HK-2 (cell line): ENCODE measurements around the gene ANKRD63.

ENCODE experiments used
- DNase-seq: peaks from one replicate; pipeline ENCODE4 v3.0.0-alpha.2; 2018; ENCODE audit not compliant: unreplicated experiment

Gene ANKRD63

DNA sequence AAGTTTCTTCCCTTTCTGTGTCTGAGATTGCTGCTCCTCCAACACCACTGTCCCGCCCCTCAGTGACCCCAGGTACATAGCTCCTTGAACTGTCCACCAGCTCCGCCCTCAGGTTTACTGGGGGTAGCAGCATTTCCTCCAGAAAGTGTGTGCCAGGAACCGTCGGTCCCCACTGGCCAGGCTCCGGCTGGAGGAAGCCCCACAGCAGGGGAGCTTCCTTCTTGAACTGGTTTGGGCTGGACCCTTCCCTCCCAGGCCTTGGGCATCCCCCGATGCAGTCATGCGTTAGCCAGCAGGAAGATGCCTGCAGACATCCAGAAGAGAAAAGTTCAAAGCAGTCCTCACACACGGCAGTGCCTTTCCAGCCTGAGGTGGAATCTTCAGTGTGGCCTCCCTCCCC lies 24.3 kb downstream of the ANKRD63 start:
- no peak for DNase-seq

DNA sequence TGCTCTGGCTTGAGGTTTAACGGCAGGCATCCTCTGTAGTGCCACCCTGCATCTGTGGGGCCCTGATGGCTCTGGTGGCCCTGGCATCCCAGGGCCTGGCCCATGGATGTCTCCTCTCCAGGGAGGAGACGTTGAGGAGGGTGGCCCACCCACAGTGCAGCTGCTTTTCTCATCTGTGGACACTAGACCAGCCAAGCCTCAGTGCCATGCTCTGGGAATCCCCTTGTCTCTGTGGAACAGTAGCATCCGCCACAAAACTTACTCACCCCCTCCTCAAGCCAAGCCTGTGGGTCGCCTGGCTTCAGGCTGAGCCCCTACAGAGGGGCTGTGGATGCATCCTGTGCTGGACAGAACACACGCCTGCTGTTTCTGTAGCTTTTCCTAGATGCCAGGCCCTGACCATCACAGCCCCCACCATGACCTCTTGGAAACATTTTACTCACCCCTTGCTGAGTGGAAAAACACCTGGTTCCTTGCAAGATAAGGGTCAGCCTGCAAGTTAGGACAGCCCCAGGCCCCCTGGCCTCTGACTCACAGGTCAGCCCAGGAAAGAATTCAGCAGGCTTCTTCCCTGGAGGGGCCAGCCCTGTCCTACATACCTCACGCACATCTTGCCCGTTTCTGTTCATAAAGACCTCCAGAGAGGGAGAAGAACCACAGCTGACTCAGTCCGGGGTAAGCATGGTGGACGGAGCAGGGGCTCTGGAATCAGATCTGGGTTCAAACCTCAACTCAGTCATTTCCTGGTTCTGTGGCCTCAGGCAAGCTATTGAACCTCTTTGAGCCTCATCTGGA lies 25.0 kb downstream of the ANKRD63 start:
- no peak for DNase-seq

GRCh38 chr15:40256638-40257235 lies 26.1 kb downstream of the ANKRD63 start:
- no peak for DNase-seq

DNA sequence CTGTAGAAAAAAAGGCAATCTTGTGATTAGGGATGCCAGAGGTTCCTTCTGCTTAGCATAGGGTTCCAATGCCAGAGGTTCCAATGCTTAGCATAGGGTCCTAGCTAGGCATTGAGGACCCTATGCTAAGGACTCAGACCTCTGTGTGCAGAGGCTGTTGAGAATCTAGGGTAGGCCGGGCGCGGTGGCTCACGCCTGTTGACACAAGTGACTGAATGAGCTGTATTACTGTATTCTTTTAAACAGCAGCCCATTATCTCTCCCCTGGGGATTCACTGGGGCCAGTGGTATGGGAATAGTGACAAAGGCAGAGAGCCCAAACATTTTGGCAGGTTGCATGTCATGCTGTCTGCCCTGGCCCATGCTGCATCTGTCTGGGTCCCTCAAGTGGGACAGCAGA lies 27.8 kb downstream of the ANKRD63 start:
- DNase-seq: no peak

DNA sequence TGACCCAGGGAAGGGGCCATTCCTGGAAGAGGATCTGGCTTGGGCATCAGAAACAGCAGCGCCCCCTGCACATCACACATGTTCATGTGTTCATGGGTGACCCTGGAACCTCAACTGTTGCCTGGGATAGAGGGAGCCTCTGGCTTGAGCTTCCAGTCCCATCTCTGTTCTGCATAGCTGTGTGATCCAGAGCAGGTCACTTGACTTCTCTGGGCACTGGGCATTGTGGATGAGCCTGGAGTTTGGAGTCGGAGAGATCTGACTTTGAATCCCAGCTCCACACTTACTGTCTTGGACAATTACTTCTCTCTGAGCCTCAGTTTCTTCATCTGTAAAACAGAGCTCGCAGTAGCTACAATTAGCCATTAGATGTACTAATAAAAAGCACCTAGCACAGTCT lies 28.4 kb downstream of the ANKRD63 start:
- DNase-seq: no peak

GRCh38 chr15:40253167-40253790 lies 29.6 kb downstream of the ANKRD63 start:
- DNase-seq: no peak

- no peak for DNase-seq
Measured at GRCh38 chr15:40252438-40253166, 30.3 kb downstream of the ANKRD63 start.

DNA sequence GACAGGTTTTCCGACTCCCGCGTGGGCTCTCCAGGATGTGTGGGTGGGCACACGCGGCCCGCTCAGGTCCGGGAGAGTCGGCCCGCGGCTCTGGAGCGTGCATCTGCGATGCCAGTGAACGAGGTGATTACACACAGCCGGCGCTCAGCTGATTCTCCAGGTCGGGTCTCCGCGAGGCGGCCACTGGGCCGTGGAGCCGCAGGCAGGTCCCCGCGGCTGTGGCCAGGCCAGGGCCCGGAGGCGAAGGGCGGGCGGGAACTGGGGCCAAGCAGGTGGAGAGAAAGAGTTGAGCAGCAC lies 30.8 kb downstream of the ANKRD63 start:
- no peak for DNase-seq

GRCh38 chr15:40251486-40252140 lies 31.3 kb downstream of the ANKRD63 start:
- DNase-seq: no peak

GRCh38 chr15:40250771-40251483 lies 31.9 kb downstream of the ANKRD63 start:
- no peak for DNase-seq

DNA sequence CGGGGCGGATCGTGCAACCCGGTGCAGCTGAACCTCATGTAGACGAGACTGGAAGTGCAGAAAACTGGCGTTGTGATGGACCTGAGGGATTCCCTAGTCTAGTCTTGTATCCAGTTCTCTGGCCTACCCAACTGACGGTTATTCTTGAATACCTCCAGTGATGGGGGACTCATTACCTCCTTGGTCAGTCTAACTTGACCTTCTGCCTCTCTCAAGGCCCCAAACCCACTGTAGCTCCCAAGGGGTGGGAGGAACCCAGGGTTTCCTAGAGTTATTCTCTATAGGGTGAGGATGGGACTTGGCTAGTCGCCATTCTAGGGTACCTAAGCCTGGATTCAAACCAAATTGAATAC lies 32.6 kb downstream of the ANKRD63 start:
- no peak for DNase-seq

DNA sequence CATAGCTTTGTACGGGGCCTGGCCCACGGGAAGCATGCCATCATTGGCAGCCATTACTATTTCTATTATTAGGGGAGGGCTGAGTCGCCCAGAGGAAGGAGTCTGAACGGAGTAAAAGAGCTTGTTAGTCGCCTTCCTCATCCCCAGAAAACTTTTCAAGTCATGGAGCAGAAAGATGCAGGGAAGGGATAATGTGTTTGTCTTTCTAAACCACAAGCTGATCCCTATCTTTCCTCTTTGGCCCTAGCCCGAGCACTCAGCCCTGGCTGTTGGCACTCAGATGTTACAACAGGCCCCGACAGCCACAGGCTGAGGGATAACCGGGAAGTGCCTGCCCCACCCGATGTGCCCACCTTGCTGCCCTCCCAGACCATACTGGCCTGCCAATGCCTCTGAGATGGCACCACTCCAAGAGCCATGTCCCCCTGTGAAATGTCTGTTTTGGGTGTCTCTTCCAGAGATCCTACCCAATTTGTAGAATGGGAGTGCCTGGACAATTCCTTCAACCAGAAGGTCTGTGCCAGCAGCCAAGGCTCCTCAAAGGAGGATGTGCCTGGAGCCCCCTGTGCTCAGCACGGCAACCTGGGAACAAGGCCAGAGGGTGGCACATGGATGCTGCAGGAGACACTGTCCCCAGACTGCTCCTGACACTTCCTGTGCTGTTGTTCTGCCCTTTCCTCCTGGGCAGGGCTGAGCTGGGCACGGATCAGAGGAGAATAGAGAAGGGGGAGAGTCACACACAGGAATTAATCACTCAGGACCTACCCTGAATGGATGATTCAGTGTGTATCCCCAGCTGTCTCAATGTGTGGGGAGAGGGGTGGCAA lies 33.2 kb downstream of the ANKRD63 start:
- DNase-seq: no peak

DNA sequence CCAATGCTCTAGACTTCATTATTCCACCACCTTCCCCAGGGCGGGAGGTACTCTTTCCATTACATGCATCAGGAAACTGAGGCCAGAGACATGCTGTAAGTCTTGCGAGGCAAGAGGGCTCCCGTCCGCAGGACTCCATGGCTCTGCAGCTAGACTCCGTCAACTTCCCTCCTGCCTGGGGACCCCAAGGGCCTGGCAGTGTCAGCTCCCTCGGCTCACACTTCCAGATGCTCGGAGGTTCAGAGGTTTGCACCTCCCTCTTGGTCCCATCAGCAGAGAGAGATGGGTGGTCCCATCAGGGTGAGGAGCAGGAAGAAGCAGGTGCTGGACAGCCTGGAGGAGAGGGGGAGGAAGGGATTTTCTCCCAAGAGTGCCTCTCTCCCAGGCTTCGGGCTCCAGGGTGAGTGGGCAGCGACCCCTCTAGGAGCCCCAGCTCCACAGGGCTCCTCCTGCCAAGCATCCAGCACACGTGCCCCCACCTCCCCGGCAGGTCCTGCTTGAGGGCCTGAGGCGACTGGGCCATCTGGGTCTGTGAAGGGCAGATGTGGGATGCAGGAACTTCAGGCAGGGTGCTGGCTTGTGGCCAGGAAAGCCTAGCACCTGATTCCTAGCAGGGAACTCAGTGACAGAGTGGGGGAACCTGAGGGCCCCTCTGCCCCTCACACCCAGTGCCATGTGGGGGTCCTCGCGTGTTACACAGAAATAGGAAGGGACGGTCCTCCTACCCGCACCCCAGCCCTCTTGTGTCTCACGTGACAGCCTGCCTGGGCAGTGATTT lies 34.7 kb downstream of the ANKRD63 start:
- no peak for DNase-seq

- no peak for DNase-seq
Measured at GRCh38 chr15:40247406-40247971, 35.4 kb downstream of the ANKRD63 start.

GRCh38 chr15:40246496-40247280 lies 36.2 kb downstream of the ANKRD63 start:
- no peak for DNase-seq

DNA sequence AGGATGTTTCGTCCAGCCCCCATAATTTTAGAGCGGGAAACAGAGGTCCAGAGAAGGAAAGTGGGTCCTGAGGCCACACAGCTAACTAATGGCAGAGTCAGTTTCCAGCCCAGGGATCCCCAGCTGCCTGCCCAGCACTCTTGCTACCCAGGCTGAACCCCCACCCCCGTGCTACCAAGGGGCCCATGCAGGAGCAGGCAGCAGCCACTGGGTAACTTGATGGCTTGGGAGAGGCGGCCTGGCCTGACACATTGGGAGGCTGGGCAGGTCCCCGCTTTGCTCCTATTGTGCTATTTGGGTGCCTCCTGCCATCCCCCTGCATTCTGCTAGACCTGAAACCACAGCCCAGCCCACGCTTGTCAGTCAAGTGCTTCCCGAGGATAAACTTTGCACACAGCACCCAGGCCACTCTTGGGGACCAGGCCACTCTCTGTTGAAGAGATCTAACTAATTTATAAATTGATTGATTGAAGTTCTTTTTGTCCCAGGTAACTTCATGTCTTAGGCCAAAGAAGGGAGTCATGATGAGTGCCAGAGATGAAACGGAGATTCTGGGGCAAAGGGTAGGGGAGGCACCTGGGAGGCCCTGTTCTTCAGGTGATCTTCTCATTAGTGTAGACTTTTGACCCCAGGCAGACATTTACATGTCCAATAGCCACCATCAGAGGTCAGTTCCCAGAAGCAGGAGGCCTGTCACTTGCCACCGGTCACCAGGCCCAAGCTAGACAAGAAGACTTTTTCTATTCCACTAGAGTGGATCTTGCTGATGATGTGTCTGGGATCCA lies 37.0 kb downstream of the ANKRD63 start:
- DNase-seq: no peak

- no peak for DNase-seq
Measured at GRCh38 chr15:40244961-40245523, 37.8 kb downstream of the ANKRD63 start.
